ENCODE results near the gene CNKSR3. TPM values are rescaled to one million over a fixed set of nuclear protein-coding genes. Genes with fewer than 3 reads are reported as not detected.
A peak's percentile ranks its signal among the peaks of the same experiment; 100 is the strongest.

The CNKSR3 gene
- total RNA-seq, 2 donors from 2014 or later: 5.9 to 8.0 TPM

DNA sequence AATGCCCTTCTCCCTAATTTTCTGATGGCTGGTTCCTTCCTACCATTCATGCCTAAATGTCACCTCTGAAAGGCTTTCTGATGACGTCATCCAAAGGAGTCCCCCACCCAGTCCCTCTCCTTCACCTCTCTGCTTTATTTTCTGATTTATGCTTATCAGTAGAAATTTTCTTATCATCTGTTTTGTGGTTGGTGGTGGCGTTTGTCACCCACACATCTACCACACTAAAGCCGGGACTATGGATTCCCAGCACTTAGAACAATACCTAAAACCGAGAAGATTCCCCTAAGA, 9.0 kb downstream of the CNKSR3 start:
- 91% methylated on average over 4 of the region's 4 CpGs; no CpG with 5 or more reads in 1 of the 2 experiments for WGBS, 2 experiments (ENCODE audit: insufficient coverage in 1 of 2, insufficient read length in 1 of 2)
- Mint-ChIP-seq H3K36me3 (ENCODE audit: low read depth) (no peaks in the 10 kb centered on the region), H3K4me1 (no peaks in the 10 kb centered on the region), H3K4me3 (no peak overlapping the region), H3K9me3 (no peaks in the 10 kb centered on the region), H3K27ac (no peak overlapping the region), H3K27me3 (ENCODE audit: insufficient read depth) (peaks cover 8% of the 10 kb centered on the region)
- no peaks in the 10 kb centered on the region for H3K9me3 ChIP-seq (ENCODE audit: control insufficient read depth, low read length)
- TF ChIP-seq, protein P1, sequence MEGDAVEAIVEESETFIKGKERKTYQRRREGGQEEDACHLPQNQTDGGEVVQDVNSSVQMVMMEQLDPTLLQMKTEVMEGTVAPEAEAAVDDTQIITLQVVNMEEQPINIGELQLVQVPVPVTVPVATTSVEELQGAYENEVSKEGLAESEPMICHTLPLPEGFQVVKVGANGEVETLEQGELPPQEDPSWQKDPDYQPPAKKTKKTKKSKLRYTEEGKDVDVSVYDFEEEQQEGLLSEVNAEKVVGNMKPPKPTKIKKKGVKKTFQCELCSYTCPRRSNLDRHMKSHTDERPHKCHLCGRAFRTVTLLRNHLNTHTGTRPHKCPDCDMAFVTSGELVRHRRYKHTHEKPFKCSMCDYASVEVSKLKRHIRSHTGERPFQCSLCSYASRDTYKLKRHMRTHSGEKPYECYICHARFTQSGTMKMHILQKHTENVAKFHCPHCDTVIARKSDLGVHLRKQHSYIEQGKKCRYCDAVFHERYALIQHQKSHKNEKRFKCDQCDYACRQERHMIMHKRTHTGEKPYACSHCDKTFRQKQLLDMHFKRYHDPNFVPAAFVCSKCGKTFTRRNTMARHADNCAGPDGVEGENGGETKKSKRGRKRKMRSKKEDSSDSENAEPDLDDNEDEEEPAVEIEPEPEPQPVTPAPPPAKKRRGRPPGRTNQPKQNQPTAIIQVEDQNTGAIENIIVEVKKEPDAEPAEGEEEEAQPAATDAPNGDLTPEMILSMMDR (conservative IDR thresholded peaks at IDR 0.05): no peak
- peaks cover under 1% of the 10 kb centered on the region for H3K36me3 ChIP-seq (ENCODE audit: control insufficient read depth, insufficient read depth, low read length)
- H3K4me3 ChIP-seq (ENCODE audit: low read length): no peak overlapping the region
- H3K9ac ChIP-seq (ENCODE audit: extremely low read depth, low read length, poor library complexity, severe bottlenecking): no peak overlapping the region
- H3K4me1 ChIP-seq (ENCODE audit: control insufficient read depth, insufficient read depth, low read length): no peaks in the 10 kb centered on the region
- H3K27ac ChIP-seq (ENCODE audit: low read depth, low read length): no peak overlapping the region
- no peak for DNase-seq
- H3K27me3 ChIP-seq (ENCODE audit: control insufficient read depth, insufficient read depth, low read length, poor library complexity, severe bottlenecking): no peaks in the 10 kb centered on the region

DNA sequence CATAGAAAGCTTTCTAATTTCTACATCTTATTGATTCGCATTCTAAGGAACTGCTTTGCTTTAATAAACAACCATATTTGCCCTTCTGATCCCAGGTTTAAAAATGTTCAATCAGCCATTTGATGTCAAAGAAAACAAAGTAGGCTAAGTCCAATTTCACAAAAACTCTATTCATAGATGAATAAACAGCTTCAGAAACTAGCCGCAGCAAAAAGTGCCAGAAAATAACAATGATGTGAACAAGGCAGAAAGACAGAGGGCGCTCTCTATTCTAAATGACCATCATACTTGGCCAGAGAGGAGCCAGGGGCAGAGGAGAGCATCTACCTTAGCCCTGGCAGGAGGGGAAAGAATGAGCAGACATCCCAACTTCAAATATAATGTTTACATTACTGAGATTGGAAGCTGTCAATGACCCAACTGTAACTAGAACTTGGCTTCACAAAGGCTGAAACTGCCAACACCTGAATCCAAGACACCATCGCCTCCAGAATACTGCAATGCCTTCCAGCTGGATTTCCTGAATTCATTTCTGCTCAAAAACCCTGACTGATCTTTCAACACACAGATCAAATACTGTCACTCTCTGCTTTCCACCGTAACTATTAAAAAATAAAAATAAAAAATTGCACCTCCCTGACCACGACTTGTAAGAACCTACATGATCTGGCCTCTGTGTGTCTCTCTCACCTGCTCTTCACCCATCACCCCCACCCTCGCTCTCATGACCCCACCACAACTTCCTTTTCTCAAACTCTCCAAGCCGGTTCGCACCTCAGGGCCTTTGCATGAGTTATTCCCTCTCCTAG, 9.5 kb downstream of the CNKSR3 start:
- peaks cover 4% of the 10 kb centered on the region for H3K27me3 Mint-ChIP-seq (ENCODE audit: insufficient read depth)
- H3K27ac Mint-ChIP-seq: no peak overlapping the region
- DNase-seq: no peak

DNA sequence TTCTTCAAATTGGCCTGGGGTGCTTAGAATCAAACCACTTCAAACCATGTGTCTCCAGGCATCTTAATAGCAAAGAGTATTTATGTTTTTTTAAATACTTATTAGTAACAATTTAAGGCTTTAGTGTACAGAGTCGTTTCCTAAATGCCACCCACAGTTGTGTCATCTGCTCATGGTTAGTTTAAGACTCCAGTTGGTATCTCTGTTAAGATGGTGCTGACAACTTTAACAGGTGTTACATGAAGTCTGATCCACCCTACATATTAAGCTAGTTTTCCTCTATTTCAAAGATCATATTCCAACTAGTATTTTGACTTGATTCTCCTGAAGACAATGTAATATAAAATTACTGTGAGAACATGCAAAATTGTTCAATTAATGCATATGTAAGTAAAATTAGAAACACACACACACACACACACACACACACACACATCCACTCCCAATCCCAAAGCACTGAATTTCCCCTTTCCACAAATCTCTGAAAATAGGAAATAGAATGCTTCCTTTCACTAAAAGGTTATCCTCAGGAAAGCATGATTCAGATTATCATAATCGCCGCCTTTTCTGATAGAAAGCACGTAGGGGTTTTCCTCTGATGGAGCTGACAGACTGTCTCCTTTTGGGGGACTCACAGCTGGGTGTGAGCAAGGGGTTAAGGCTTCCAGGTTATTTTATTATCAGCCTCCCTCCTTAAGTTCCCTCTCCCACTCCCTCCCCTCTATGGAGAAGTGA, 10.5 kb downstream of the CNKSR3 start:
- H3K9ac ChIP-seq (ENCODE audit: extremely low read depth, low read length, poor library complexity, severe bottlenecking): no peak overlapping the region
- 80 to 100% methylated on average over 1 to 4 of the region's 4 CpGs for WGBS, 2 experiments (ENCODE audit: insufficient coverage in 1 of 2, insufficient read length in 1 of 2)

More for the DNA sequence above, 9.5 kb downstream of the CNKSR3 start:
- TF ChIP-seq, protein P1 (conservative IDR thresholded peaks at IDR 0.05): peak; percentile 85
- no peak overlapping the region for H3K27ac ChIP-seq (ENCODE audit: low read depth, low read length)
- no peaks in the 10 kb centered on the region for H3K36me3 ChIP-seq (ENCODE audit: control insufficient read depth, insufficient read depth, low read length)
- no peaks in the 10 kb centered on the region for H3K4me1 ChIP-seq (ENCODE audit: control insufficient read depth, insufficient read depth, low read length)
- no peaks in the 10 kb centered on the region for H3K27me3 ChIP-seq (ENCODE audit: control insufficient read depth, insufficient read depth, low read length, poor library complexity, severe bottlenecking)
- H3K9me3 Mint-ChIP-seq: no peaks in the 10 kb centered on the region
- H3K36me3 Mint-ChIP-seq (ENCODE audit: low read depth): no peaks in the 10 kb centered on the region
- H3K4me3 Mint-ChIP-seq: no peak overlapping the region
- H3K4me3 ChIP-seq (ENCODE audit: low read length): no peak overlapping the region
- H3K4me1 Mint-ChIP-seq: no peaks in the 10 kb centered on the region
- H3K9ac ChIP-seq (ENCODE audit: extremely low read depth, low read length, poor library complexity, severe bottlenecking): no peak overlapping the region
- 84 to 85% methylated on average over 9 of the region's 9 CpGs for WGBS, 2 experiments (ENCODE audit: insufficient coverage in 1 of 2, insufficient read length in 1 of 2)
- H3K9me3 ChIP-seq (ENCODE audit: control insufficient read depth, low read length): no peaks in the 10 kb centered on the region

More for the DNA sequence above, 10.5 kb downstream of the CNKSR3 start:
- Histone ChIP-seq H3K4me1 (ENCODE audit: control insufficient read depth, insufficient read depth, low read length) (no peaks in the 10 kb centered on the region), H3K4me3 (ENCODE audit: low read length) (no peak overlapping the region), H3K36me3 (ENCODE audit: control insufficient read depth, insufficient read depth, low read length) (no peaks in the 10 kb centered on the region), H3K9me3 (ENCODE audit: control insufficient read depth, low read length) (no peaks in the 10 kb centered on the region), H3K27me3 (ENCODE audit: control insufficient read depth, insufficient read depth, low read length, poor library complexity, severe bottlenecking) (no peaks in the 10 kb centered on the region), H3K27ac (ENCODE audit: low read depth, low read length) (no peak overlapping the region)
- no peak for DNase-seq
- Mint-ChIP-seq H3K27me3 (ENCODE audit: insufficient read depth) (peaks cover 2% of the 10 kb centered on the region), H3K4me1 (no peaks in the 10 kb centered on the region), H3K27ac (no peak overlapping the region), H3K36me3 (ENCODE audit: low read depth) (peaks cover 2% of the 10 kb centered on the region), H3K4me3 (no peak overlapping the region), H3K9me3 (no peaks in the 10 kb centered on the region)
- TF ChIP-seq, protein P1 (conservative IDR thresholded peaks at IDR 0.05): no peak

Measured in endodermal cell (in vitro differentiated cells).